ENCODE measurements around the gene MYPOP. TPM values are rescaled to one million over a fixed set of nuclear protein-coding genes. Genes with fewer than 3 reads are reported as not detected.

Gene MYPOP
- total and polyA plus RNA-seq, 12 donors: 2.1 to 14.3 (median 7.1) TPM

GRCh38 chr19:45918721-45919120 lies 16.3 kb upstream of the MYPOP start:
- Histone ChIP-seq H3K4me3 (no peak overlapping the region), H3K36me3 (replicated peaks in 1 of 2) (no peaks in the 10 kb centered on the region), H3K27ac (no peak overlapping the region), H3K4me1 (replicated peaks in 1 of 2) (no peaks in the 10 kb centered on the region), H3K9me3 (replicated peaks in 1 of 3) (no peaks in the 10 kb centered on the region), H3K27me3 (no peaks in the 10 kb centered on the region)
- TF ChIP-seq POLR2A (IDR thresholded peaks at IDR 0.05) (no peak), CTCF (IDR thresholded peaks at IDR 0.05) (no peak)
- no peak for DNase-seq
- intact Hi-C loops (cut with DNase I): no loop called here
- 62 to 65% (median 64%) methylated on average over 4 of the region's 4 CpGs for WGBS, 4 donors

DNA sequence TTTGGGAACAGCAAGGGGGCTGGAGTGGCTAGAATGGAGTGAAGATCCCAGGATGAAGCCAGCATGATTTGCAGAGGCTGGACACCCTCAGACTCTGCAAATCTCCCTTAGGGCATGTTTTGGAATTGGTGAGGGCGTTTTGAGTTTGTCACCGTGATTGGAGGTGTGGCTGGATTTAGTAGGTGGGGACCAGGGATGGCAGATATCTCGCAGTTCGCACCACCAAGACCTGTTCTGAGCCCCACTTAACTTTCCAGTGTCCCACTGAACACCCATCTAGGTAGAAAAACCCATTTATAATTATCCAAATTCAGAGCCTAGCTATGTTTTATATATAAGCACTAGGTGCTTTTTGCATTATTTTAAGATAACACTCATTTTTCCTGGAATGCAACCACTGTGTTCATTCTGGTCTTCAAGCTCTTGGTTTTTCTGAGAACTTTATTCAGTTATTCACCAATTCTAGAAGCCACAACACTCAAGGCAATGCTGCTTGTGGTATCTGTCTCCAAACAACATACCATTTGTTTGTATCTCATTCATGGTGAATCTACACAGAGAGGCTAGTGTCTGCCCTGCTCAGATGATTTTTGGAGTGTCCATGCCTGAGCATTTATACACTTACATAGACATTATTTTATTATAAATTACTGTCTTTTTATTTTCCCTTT lies 15.1 kb upstream of the MYPOP start:
- no peaks in the 10 kb centered on the region for H3K27me3 ChIP-seq
- H3K4me3 ChIP-seq: no peak overlapping the region
- H3K4me1 ChIP-seq (replicated peaks in 1 of 2): no peaks in the 10 kb centered on the region
- TF ChIP-seq POLR2A (IDR thresholded peaks at IDR 0.05): no peak
- TF ChIP-seq CTCF (IDR thresholded peaks at IDR 0.05): no peak
- no peaks in the 10 kb centered on the region for H3K9me3 ChIP-seq (replicated peaks in 1 of 3)
- H3K27ac ChIP-seq: no peak overlapping the region
- DNase-seq: no peak
- intact Hi-C loops (cut with DNase I): no loop called here
- WGBS, 4 donors: 52 to 71% (median 62%) methylated on average over 4 of the region's 4 CpGs
- H3K36me3 ChIP-seq (replicated peaks in 1 of 2): no peaks in the 10 kb centered on the region

DNA sequence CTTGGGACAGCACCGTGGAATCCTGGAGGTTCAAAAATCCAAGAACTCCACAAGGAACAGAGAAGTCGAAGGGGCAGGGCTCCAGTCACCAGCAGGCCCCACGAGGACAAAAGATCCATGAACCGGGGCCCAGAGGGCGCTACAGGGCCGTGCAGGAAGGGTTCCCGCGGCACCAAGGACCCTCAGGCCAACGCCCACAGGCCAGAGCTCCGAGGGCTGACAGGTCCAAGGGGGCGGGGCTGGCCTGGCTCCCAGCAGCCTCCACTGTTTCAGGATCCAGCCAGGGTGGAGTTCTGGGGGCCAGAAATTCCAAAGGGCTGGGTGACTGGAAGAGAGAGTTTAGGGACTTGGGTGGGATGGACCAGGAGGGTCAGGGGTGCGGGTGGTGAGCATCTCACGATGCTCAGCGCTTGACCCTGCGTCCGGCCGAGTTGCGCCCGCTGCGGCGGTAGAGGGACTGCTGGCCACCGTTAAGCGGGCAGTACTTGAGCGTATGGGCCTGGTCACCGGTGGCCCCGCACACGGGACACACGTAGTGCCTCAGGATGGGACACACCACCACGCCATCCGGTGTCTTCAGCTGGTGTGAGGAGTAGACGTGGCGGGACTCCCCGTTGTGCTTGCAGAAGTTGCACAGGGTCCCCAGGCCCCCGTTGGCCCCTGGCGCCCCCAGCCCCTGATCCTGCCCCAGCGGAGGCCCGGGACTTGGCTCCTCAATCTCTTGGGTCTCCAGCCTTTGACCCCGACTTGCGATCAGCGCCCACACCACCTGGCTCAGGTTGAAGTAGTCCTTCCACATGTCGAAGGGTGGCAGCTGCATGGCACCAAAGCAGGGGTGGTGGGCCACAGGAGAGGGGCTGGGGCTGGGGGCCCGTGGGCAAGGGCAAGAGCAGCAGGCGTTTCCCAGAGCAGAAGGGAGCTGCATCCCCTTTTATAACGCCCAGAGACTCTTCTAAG lies 11.7 kb upstream of the MYPOP start, which contains the start of gene NANOS2:
Gene NANOS2, minus strand, starts transcription at position 905 of the 957 bp plus-strand sequence. Its CDS starts 85 bp downstream, at position 820.
- H3K9me3 ChIP-seq (replicated peaks in 1 of 3): no peaks in the 10 kb centered on the region
- H3K4me1 ChIP-seq (replicated peaks in 1 of 2): no peaks in the 10 kb centered on the region
- H3K27ac ChIP-seq: no peak within 1 kb of the TSS
- DNase-seq: no peak
- TF ChIP-seq CTCF (IDR thresholded peaks at IDR 0.05) (no peak), POLR2A (IDR thresholded peaks at IDR 0.05) (no peak)
- 41 to 74% (median 66%) methylated on average over 22 to 44 of the region's 44 CpGs for WGBS, 4 donors
- no peaks in the 10 kb centered on the region for H3K36me3 ChIP-seq (replicated peaks in 1 of 2)
- intact Hi-C loops (cut with DNase I): no loop called here
- H3K27me3 ChIP-seq: no peaks in the 10 kb centered on the region
- no peak within 1 kb of the TSS for H3K4me3 ChIP-seq

- Histone ChIP-seq H3K27ac (no peak overlapping the region), H3K4me1 (replicated peaks in 1 of 2) (no peaks in the 10 kb centered on the region), H3K9me3 (replicated peaks in 1 of 3) (no peaks in the 10 kb centered on the region), H3K36me3 (replicated peaks in 1 of 2) (no peaks in the 10 kb centered on the region), H3K4me3 (no peak overlapping the region), H3K27me3 (no peaks in the 10 kb centered on the region)
- 65 to 78% (median 74%) methylated on average over 7 to 8 of the region's 8 CpGs for WGBS, 4 donors
- intact Hi-C loops (cut with DNase I): no loop called here
- TF ChIP-seq CTCF (IDR thresholded peaks at IDR 0.05): no peak
- no peak for TF ChIP-seq POLR2A (IDR thresholded peaks at IDR 0.05)
- no peak for DNase-seq
Observed at GRCh38 chr19:45911291-45911690, 8.9 kb upstream of the MYPOP start.

Data from adrenal gland (tissue), 12 donors.